ENCODE results near the gene CLK2.
A peak's percentile ranks its signal among the peaks of the same experiment; 100 is the strongest.

CLK2 gene

DNA sequence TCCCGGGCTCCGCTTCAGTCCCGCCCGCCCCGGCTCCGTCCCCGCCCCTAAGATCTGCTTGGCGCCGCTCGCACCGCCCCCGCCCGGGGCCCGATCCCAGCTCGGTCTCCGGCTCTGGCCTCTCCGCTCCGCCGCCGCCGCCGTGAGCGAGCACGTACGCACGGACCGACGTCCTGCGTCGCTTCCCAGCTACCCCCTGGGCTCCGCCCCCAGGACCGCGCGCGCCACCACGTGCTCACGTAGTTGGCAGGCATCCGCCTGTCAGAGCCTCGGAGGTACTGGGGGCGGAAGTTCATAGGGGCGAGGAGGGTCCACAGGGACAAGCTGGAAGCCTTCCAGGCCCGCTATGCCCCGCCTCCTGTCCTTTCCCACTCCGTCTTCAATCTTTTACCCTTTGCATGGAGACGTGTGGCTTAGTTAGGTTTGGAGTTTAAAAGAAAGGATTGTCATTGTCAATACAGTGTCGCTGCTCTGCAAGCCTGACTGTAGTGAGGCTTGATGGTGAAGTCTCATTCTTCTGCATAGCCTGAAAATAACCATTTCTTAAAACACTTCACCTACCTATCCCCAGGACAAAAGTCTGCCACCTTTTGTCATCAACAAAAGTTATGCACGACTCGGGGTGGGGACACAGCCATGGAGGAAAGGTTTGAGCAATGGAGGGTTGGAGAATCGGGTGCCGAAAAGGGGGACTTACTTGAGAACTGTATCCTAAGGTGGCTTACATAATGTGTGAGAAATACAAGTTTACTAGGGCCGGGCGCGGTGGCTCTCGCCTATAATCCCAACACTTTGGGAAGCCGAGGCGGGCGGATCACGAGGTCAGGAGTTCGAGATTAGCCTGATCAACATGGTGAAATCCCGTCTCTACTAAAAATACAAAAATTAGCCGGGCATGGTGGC is at the start of gene CLK2:
CLK2 (minus strand) TSS at position 162 of the 903 bp plus-strand sequence. CDS start 2,527 bp downstream, outside the sequence.
- DNase-seq: peak; percentile 97

- peak; percentile 13 for DNase-seq
Observed at GRCh38 chr1:155322571-155322952, 49.3 kb upstream of the CLK2 start.

DNA sequence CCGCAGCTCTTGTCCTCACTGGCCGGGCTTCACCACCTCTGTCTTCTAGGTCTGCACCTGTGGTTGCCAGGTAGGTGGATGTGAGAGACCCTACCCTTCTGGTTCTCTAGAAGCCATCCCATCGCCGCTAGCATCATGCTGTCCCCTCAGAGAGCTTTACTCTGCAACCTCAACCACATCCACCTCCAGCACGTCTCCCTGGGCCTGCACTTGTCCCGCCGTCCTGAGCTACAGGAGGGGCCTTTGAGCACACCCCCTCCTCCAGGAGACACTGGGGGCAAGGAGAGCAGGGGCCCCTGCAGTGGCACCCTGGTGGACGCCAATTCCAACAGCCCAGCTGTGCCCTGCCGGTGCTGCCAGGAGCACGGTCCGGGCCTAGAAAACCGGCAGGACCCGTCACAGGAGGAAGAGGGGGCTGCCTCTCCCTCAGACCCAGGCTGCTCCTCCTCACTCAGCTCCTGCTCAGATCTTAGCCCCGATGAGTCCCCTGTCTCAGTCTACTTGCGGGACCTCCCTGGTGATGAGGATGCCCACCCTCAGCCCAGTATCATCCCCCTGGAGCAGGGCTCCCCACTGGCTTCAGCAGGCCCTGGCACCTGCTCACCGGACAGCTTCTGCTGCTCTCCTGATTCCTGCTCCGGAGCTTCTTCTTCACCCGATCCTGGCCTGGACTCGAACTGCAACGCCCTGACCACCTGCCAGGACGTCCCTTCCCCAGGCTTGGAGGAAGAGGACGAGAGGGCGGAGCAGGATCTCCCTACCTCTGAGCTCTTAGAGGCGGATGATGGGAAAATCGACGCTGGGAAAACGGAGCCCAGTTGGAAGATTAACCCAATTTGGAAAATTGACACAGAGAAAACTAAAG is 48.6 kb upstream of the CLK2 start:
- DNase-seq: no peak

GRCh38 chr1:155320661-155321617 is 47.6 kb upstream of the CLK2 start, which contains the start of gene RUSC1:
TSS of gene RUSC1 (plus strand) at chr1:155320894. CDS start at chr1:155321774, 880 bp downstream.
- no peak for DNase-seq

- no peak for DNase-seq
Observed at GRCh38 chr1:155320252-155320651, 46.9 kb upstream of the CLK2 start.

- no peak for DNase-seq
Observed at GRCh38 chr1:155319536-155319935, 46.2 kb upstream of the CLK2 start.

GRCh38 chr1:155318082-155318481 is 44.8 kb upstream of the CLK2 start:
- DNase-seq: no peak

- no peak for DNase-seq
Observed at GRCh38 chr1:155316922-155317321, 43.6 kb upstream of the CLK2 start.

- no peak for DNase-seq
Observed at GRCh38 chr1:155313261-155313660, 40.0 kb upstream of the CLK2 start.

GRCh38 chr1:155309423-155310021 is 36.2 kb upstream of the CLK2 start:
- no peak for DNase-seq

GRCh38 chr1:155308493-155309422 is 35.5 kb upstream of the CLK2 start, which contains the start of gene FDPS:
TSS of gene FDPS (plus strand) at chr1:155308866. CDS start at chr1:155309790, 924 bp downstream.
- peak; percentile 100 for DNase-seq

- DNase-seq: peak; percentile 45
Observed at GRCh38 chr1:155307247-155307740, 34.0 kb upstream of the CLK2 start.

GRCh38 chr1:155305881-155306391 is 32.6 kb upstream of the CLK2 start:
- DNase-seq: no peak

GRCh38 chr1:155304558-155305063 is 31.3 kb upstream of the CLK2 start:
- DNase-seq: no peak

GRCh38 chr1:155301342-155301841 is 28.1 kb upstream of the CLK2 start, which contains the start of gene PKLR:
TSS of gene PKLR (minus strand) at chr1:155301438. CDS start at chr1:155301395, 43 bp downstream.
- no peak for DNase-seq

DNA sequence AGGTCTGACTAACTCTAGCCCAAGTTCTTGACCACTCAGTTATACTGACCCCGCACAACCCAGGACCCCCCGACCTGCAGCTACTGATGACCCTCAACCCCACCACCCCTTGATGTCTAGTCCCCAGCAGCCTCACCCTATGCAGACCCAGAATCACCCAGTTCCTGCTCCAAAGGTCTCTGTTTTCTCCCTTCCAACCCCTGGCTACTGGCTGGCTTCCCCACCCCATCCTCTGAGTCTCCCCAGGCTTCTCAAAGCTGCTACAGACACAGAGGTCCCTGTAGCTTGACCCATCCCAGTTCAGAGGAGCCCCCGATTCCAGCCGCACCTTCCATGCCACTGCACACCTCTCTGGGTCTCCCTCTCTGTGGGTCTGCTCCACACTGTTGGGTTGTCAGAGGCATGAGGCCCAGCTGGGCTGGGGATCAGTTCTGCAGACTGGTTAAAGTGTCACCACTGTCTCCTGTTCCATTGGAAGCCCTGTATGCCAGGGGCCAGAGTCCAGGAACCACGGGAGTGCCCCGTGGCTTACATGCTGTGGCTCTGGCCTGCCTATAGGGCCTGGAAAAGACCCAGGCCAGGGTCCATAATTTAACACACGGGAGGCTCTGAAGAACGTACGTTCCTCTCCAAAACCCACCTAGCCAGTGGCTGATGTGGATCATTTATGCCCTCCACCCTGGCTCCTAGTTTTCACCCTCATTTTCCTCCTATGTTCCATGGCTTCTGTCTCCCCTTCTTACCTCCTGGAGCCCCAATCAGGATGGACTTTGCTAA is 27.4 kb upstream of the CLK2 start:
- DNase-seq: no peak

- DNase-seq: no peak
Observed at GRCh38 chr1:155300024-155300423, 26.7 kb upstream of the CLK2 start.

- DNase-seq: no peak
Observed at GRCh38 chr1:155297384-155297783, 24.1 kb upstream of the CLK2 start.

DNA sequence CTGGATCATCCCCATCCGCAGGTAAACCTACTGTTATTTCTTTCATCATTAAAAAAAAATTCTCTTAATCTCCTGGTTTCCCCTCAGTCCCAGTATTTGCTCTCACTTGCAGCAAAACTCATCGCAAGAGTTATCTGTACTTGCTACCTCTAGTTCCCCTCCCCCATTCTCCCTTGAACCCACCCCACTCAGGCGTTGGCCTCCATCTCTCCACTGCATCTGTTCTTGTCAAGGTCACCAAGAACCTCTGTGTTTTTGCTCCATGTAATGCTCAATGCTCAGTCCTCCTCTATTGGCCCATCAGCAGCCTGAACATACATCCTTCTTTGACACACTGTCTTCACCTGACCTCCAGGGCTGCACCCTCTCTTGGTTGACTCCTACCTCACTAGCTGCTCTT is 23.4 kb upstream of the CLK2 start:
- no peak for DNase-seq

All from NCI-H1092 treated with DMSO at 0.1 percent for 48 hours (cell line).